Measurements from ENCODE around the gene DUOXA1. TPM values are rescaled to one million over a fixed set of nuclear protein-coding genes. Genes with fewer than 3 reads are reported as not detected.

Gene DUOXA1
- total RNA-seq, 2 experiments from 2014 or later: not detected

DNA sequence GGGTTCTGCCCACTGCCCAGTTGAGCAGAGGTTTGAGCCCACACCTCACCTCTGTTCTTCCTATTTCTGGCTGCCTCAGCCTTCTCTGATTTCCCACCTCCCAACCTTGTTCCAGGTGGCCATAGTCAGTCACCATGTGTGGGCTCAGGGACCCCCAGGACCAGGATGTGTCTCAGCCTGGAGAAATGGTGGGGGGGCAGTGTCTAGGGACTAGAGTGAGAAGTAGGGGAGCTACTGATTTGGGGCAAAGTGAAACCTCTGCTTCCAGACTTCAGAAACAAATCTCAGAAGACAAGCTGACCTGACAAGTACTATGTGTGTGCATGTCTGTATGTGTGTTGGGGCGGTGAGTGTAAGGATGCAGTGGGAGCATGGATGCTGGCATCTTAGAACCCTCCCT is 35.2 kb upstream of the DUOXA1 start:
- H3K4me3 Mint-ChIP-seq: peak overlapping the region; percentile 74
- peaks cover 2% of the 10 kb centered on the region for H3K36me3 Mint-ChIP-seq (ENCODE audit: low read depth)
- H3K27me3 Mint-ChIP-seq: no peaks in the 10 kb centered on the region
- CTCF ChIA-PET: interaction anchor here (1.0 to 8.8 kb wide), 3 partner anchors 15 to 30 kb away, joined by 3 to 111 read pairs (median 5); no protein-coding TSS in a partner anchor
- no peak for DNase-seq
- POLR2A ChIA-PET: interaction anchor here (0.6 kb wide), 1 partner anchor 212 kb away, joined by 3 read pairs; no protein-coding TSS in a partner anchor
- peaks cover 20% of the 10 kb centered on the region for H3K4me1 Mint-ChIP-seq
- H3K27ac Mint-ChIP-seq: peak overlapping the region; percentile 92
- no peaks in the 10 kb centered on the region for H3K9me3 Mint-ChIP-seq

DNA sequence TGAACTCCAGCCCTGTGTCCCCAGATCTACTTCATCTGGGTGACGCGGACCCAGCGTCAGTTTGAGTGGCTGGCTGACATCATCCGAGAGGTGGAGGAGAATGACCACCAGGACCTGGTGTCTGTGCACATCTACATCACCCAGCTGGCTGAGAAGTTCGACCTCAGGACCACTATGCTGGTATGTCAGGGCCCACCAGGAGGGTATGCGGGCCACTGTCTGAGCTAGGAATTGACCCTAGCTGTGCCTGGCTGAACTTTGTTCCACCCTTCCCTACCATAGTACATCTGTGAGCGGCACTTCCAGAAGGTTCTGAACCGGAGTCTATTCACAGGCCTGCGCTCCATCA is 33.8 kb upstream of the DUOXA1 start:
- CTCF ChIA-PET: interaction anchor here (0.5 to 8.8 kb wide), 20 partner anchors 8 to 1332 kb away, joined by 3 to 111 read pairs (median 4); no protein-coding TSS in a partner anchor
- POLR2A ChIA-PET: interaction anchor here (0.6 kb wide), 1 partner anchor 207 kb away, joined by 3 read pairs; the partner anchor contains the start of gene TERB2
- DNase-seq: no peak
- peaks cover 2% of the 10 kb centered on the region for H3K36me3 Mint-ChIP-seq (ENCODE audit: low read depth)
- H3K4me3 Mint-ChIP-seq: no peak overlapping the region
- H3K27me3 Mint-ChIP-seq: no peaks in the 10 kb centered on the region
- H3K4me1 Mint-ChIP-seq: peaks cover 20% of the 10 kb centered on the region
- no peaks in the 10 kb centered on the region for H3K9me3 Mint-ChIP-seq
- no peak overlapping the region for H3K27ac Mint-ChIP-seq

GRCh38 chr15:45162771-45163507 is 33.3 kb upstream of the DUOXA1 start:
- DNase-seq: peak; percentile 71
- Mint-ChIP-seq H3K27ac (no peak overlapping the region), H3K4me1 (peaks cover 20% of the 10 kb centered on the region), H3K36me3 (ENCODE audit: low read depth) (peaks cover 2% of the 10 kb centered on the region), H3K9me3 (no peaks in the 10 kb centered on the region), H3K27me3 (no peaks in the 10 kb centered on the region), H3K4me3 (no peak overlapping the region)
- CTCF ChIA-PET: interaction anchor here (0.5 to 8.8 kb wide), 23 partner anchors 8 to 534 kb away, joined by 3 to 111 read pairs (median 4); no protein-coding TSS in a partner anchor
- POLR2A ChIA-PET: interaction anchor here (0.6 kb wide), 1 partner anchor 206 kb away, joined by 3 read pairs; the partner anchor contains the start of gene TERB2

DNA sequence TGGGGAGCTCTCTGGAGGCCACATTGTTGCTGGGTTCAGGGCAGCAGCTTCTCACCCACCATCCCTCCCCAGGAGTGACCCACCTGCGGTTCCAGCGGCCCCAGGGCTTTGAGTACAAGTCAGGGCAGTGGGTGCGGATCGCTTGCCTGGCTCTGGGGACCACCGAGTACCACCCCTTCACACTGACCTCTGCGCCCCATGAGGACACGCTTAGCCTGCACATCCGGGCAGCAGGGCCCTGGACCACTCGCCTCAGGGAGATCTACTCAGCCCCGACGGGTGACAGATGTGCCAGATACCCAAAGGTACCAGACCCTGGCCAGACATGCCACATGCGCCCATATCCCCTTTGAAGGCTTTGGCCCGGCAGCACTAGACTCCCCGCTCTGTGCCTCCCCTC is 32.0 kb upstream of the DUOXA1 start:
- Mint-ChIP-seq H3K27me3 (no peaks in the 10 kb centered on the region), H3K36me3 (ENCODE audit: low read depth) (peaks cover 2% of the 10 kb centered on the region), H3K4me3 (no peak overlapping the region), H3K4me1 (peaks cover 15% of the 10 kb centered on the region), H3K27ac (no peak overlapping the region), H3K9me3 (no peaks in the 10 kb centered on the region)
- DNase-seq: no peak
- ChIA-PET CTCF (interaction anchor here (1.0 to 8.8 kb wide), 3 partner anchors 12 to 37 kb away, joined by 3 to 111 read pairs (median 4); no protein-coding TSS in a partner anchor), POLR2A (no interaction called here)

DNA sequence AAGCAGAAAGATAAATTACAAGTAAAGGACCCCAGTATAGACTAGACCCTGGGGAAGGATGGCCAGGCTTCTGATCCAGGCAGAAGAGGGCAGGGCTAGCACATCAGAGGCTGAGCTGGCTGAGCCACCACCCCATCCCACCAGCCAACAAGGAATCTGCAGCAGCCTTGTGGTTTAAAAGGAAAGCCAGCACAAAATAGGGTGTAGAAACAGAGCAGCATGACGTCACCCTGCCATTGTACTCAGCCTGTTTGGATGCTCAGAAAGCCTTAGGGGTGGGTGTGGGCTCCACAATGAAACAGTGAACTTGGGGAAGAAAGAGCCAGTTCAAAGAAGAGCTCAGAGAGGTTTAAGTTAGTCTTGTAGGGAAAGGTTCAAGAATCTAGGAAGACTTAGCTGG is 28.3 kb upstream of the DUOXA1 start:
- DNase-seq: no peak
- Mint-ChIP-seq H3K36me3 (ENCODE audit: low read depth) (no peaks in the 10 kb centered on the region), H3K4me1 (peaks cover 1% of the 10 kb centered on the region), H3K4me3 (no peak overlapping the region), H3K27ac (no peak overlapping the region), H3K9me3 (no peaks in the 10 kb centered on the region), H3K27me3 (no peaks in the 10 kb centered on the region)
- POLR2A ChIA-PET: no interaction called here
- CTCF ChIA-PET: interaction anchor here (2.4 kb wide), 1 partner anchor 40 kb away, joined by 7 read pairs; no protein-coding TSS in a partner anchor

- DNase-seq: no peak
- no peaks in the 10 kb centered on the region for H3K4me1 Mint-ChIP-seq
- ChIA-PET POLR2A (no interaction called here), CTCF (interaction anchor here (2.4 kb wide), 1 partner anchor 39 kb away, joined by 7 read pairs; no protein-coding TSS in a partner anchor)
- H3K36me3 Mint-ChIP-seq (ENCODE audit: low read depth): no peaks in the 10 kb centered on the region
- H3K9me3 Mint-ChIP-seq: no peaks in the 10 kb centered on the region
- H3K27ac Mint-ChIP-seq: no peak overlapping the region
- H3K27me3 Mint-ChIP-seq: no peaks in the 10 kb centered on the region
- H3K4me3 Mint-ChIP-seq: no peak overlapping the region
Measured at GRCh38 chr15:45156744-45157455, 27.2 kb upstream of the DUOXA1 start.

GRCh38 chr15:45155739-45156138 is 26.1 kb upstream of the DUOXA1 start:
- H3K27me3 Mint-ChIP-seq: no peaks in the 10 kb centered on the region
- ChIA-PET POLR2A (no interaction called here), CTCF (interaction anchor here (0.7 to 1.1 kb wide), 4 partner anchors 12 to 18 kb away, joined by 3 to 4 read pairs (median 4); no protein-coding TSS in a partner anchor)
- H3K9me3 Mint-ChIP-seq: no peaks in the 10 kb centered on the region
- no peaks in the 10 kb centered on the region for H3K4me1 Mint-ChIP-seq
- H3K4me3 Mint-ChIP-seq: no peak overlapping the region
- no peaks in the 10 kb centered on the region for H3K36me3 Mint-ChIP-seq (ENCODE audit: low read depth)
- no peak for DNase-seq
- no peak overlapping the region for H3K27ac Mint-ChIP-seq

- no peaks in the 10 kb centered on the region for H3K9me3 Mint-ChIP-seq
- POLR2A ChIA-PET: no interaction called here
- no peak overlapping the region for H3K27ac Mint-ChIP-seq
- no peak for DNase-seq
- H3K27me3 Mint-ChIP-seq: no peaks in the 10 kb centered on the region
- H3K4me1 Mint-ChIP-seq: no peaks in the 10 kb centered on the region
- H3K4me3 Mint-ChIP-seq: no peak overlapping the region
- CTCF ChIA-PET: interaction anchor here (1.4 kb wide), 1 partner anchor 34 kb away, joined by 5 read pairs; no protein-coding TSS in a partner anchor
- no peaks in the 10 kb centered on the region for H3K36me3 Mint-ChIP-seq (ENCODE audit: low read depth)
Measured at GRCh38 chr15:45151998-45152828, 22.5 kb upstream of the DUOXA1 start.

- CTCF ChIA-PET: interaction anchor here (1.1 to 1.7 kb wide), 3 partner anchors 13 to 33 kb away, joined by 4 to 6 read pairs (median 5); no protein-coding TSS in a partner anchor
- no peak for DNase-seq
- no peaks in the 10 kb centered on the region for H3K27me3 Mint-ChIP-seq
- H3K27ac Mint-ChIP-seq: no peak overlapping the region
- no peaks in the 10 kb centered on the region for H3K9me3 Mint-ChIP-seq
- no peaks in the 10 kb centered on the region for H3K4me1 Mint-ChIP-seq
- POLR2A ChIA-PET: no interaction called here
- H3K4me3 Mint-ChIP-seq: no peak overlapping the region
- no peaks in the 10 kb centered on the region for H3K36me3 Mint-ChIP-seq (ENCODE audit: low read depth)
Measured at GRCh38 chr15:45150997-45151396, 21.3 kb upstream of the DUOXA1 start.

GRCh38 chr15:45150481-45150880 is 20.8 kb upstream of the DUOXA1 start:
- POLR2A ChIA-PET: no interaction called here
- DNase-seq: no peak
- H3K27ac Mint-ChIP-seq: no peak overlapping the region

DNA sequence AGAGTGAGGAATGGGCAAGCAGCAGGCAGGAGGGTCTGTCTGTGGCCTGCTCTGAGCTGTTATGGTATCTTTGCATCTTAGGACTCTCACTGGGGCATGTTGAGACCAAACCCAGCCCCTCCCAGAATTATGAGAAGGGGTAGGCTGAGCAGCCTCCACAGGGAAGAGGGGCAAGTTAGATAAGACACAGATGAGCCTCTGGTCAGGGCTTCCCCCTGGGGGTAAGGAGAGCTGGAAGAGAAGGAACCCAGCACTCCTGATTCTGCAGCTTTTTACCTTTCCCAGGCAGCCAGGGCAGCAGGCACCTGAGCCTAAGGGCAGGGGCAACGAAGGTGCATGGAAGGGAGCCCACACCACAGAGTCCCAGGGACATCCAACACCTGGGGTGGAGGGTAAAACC is 19.4 kb upstream of the DUOXA1 start:
- Mint-ChIP-seq H3K9me3 (no peaks in the 10 kb centered on the region), H3K27me3 (no peaks in the 10 kb centered on the region), H3K4me3 (no peak overlapping the region), H3K27ac (no peak overlapping the region), H3K4me1 (no peaks in the 10 kb centered on the region), H3K36me3 (ENCODE audit: low read depth) (no peaks in the 10 kb centered on the region)
- POLR2A ChIA-PET: no interaction called here
- no peak for DNase-seq
- CTCF ChIA-PET: interaction anchor here (1.2 to 1.3 kb wide), 3 partner anchors 10 to 31 kb away, joined by 3 to 4 read pairs (median 3); no protein-coding TSS in a partner anchor

More at GRCh38 chr15:45150481-45150880, 20.8 kb upstream of the DUOXA1 start:
- Mint-ChIP-seq H3K4me1 (no peaks in the 10 kb centered on the region), H3K27me3 (no peaks in the 10 kb centered on the region), H3K4me3 (no peak overlapping the region), H3K9me3 (no peaks in the 10 kb centered on the region), H3K36me3 (ENCODE audit: low read depth) (no peaks in the 10 kb centered on the region)
- CTCF ChIA-PET: interaction anchor here (0.6 to 1.7 kb wide), 4 partner anchors 11 to 685 kb away, joined by 3 to 6 read pairs (median 5); no protein-coding TSS in a partner anchor

All from activated CD4-positive, alpha-beta T cell treated with anti-CD3 and anti-CD28 coated beads, Interleukin-2, amount 10 ng/mL, durations not matched to agents 7 days and 5 days (primary cell).